ENCODE results near the gene MEIS1.

- no peak for TF ChIP-seq CTCF (conservative IDR thresholded peaks at IDR 0.05; ENCODE audit: low read length)
- TF ChIP-seq EZH2phosphoT487 (IDR thresholded peaks at IDR 0.05; ENCODE audit: borderline replicate concordance, low read depth, low read length), result no peak
Observed at GRCh38 chr2:66573821-66574233, 138.9 kb downstream of the MEIS1 start.
